Lower lobe of right lung (tissue), 2 donors: ENCODE results near the gene BHLHE23. TPM values are rescaled to one million over a fixed set of nuclear protein-coding genes. Genes with fewer than 3 reads are reported as not detected.

ENCODE experiments used
- ATAC-seq, 2 donors: fragments of 200-7000 bp; cut with Tn5 transposase; one replicate each; pipeline ENCODE4 v1.9.1; 2020 to 2022; ENCODE audit warnings: mild to moderate bottlenecking in 2 of 2, moderate library complexity in 2 of 2
- DNase-seq: peaks from one replicate; pipeline ENCODE4 v3.0.0-alpha.2; 2020
- H3K27ac ChIP-seq: fragments of 200-600 bp; one replicate; pipeline ENCODE4 v1.8.0; 2022
- H3K27me3 ChIP-seq: fragments of 200-600 bp; one replicate; pipeline ENCODE4 v1.8.0; 2022; ENCODE audit warnings: low read depth
- H3K36me3 ChIP-seq: fragments of 200-600 bp; one replicate; pipeline ENCODE4 v1.8.0; 2022; ENCODE audit warnings: mild to moderate bottlenecking
- H3K4me1 ChIP-seq: fragments of 200-600 bp; one replicate; pipeline ENCODE4 v1.8.0; 2022
- H3K4me3 ChIP-seq: fragments of 200-600 bp; one replicate; pipeline ENCODE4 v1.8.0; 2022; ENCODE audit warnings: mild to moderate bottlenecking
- H3K9me3 ChIP-seq: fragments of 200-600 bp; one replicate; pipeline ENCODE4 v1.8.0; 2022
- intact Hi-C: fragments of 100-400 bp; cut with DNase I; formaldehyde crosslinking; loops from one replicate; pipeline ENCODE4 v1.11.0; 2022
- total RNA-seq: library from RNA; stranded (reverse); fragmentation: NEBNext Ultra II Directional; extraction: Animal tissue kit (Norgen Biotek cat#: 25700); gene quantifications from one replicate; pipeline ENCODE4 v1.2.1, GENCODE V29; 2021
- TF ChIP-seq, protein P1 (sequence below): fragments of 200-600 bp; IDR thresholded peaks from one replicate; pipeline ENCODE4 v1.8.0; 2022; ENCODE audit warnings: antibody characterized with exemption, mild to moderate bottlenecking
- donor health status: DM: no; HTN: yes; CAD: no; lungs with severe emphysema.

The BHLHE23 gene
- total RNA-seq, 1 donor from 2014 or later, result not detected

- Histone ChIP-seq H3K4me1 (no peaks in the 10 kb centered on the region), H3K9me3 (no peaks in the 10 kb centered on the region), H3K27ac (no peak overlapping the region), H3K27me3 (peaks cover 82% of the 10 kb centered on the region), H3K36me3 (no peaks in the 10 kb centered on the region), H3K4me3 (no peak overlapping the region)
- ATAC-seq, result no peak
- no peak for DNase-seq
- intact Hi-C loops, result no loop called here
- TF ChIP-seq, protein P1, sequence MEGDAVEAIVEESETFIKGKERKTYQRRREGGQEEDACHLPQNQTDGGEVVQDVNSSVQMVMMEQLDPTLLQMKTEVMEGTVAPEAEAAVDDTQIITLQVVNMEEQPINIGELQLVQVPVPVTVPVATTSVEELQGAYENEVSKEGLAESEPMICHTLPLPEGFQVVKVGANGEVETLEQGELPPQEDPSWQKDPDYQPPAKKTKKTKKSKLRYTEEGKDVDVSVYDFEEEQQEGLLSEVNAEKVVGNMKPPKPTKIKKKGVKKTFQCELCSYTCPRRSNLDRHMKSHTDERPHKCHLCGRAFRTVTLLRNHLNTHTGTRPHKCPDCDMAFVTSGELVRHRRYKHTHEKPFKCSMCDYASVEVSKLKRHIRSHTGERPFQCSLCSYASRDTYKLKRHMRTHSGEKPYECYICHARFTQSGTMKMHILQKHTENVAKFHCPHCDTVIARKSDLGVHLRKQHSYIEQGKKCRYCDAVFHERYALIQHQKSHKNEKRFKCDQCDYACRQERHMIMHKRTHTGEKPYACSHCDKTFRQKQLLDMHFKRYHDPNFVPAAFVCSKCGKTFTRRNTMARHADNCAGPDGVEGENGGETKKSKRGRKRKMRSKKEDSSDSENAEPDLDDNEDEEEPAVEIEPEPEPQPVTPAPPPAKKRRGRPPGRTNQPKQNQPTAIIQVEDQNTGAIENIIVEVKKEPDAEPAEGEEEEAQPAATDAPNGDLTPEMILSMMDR, result no peak
These were observed 24.4 kb downstream of the BHLHE23 start for GRCh38 chr20:62982124-62983075.

DNA sequence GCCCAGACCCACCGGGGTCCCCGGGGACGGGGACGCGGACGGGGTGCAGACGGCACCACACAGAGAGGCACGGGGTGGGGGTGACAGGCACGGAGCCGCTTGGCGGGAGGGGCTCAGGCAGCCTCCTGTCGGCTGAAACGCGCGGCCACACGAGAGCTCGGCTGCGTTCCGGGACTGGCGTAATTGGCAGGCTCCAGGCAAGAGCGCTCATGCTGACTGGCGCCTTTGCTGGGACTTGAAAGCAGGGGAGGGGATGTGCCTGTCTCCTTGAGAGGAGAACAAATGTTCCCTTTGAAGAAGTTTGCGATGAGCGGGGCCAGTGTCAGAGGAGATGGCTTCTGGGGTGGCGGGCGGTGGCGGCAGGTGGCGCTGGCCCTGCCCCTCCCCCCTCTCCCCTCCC, 25.8 kb downstream of the BHLHE23 start:
- TF ChIP-seq, protein P1, result no peak
- H3K27ac ChIP-seq, result no peak overlapping the region
- H3K27me3 ChIP-seq, result peaks cover 84% of the 10 kb centered on the region
- H3K4me1 ChIP-seq, result no peaks in the 10 kb centered on the region
- ATAC-seq (no peak), DNase-seq (no peak)
- H3K9me3 ChIP-seq, result no peaks in the 10 kb centered on the region
- H3K36me3 ChIP-seq, result no peaks in the 10 kb centered on the region
- no peak overlapping the region for H3K4me3 ChIP-seq
- intact Hi-C loops, result no loop called here

DNA sequence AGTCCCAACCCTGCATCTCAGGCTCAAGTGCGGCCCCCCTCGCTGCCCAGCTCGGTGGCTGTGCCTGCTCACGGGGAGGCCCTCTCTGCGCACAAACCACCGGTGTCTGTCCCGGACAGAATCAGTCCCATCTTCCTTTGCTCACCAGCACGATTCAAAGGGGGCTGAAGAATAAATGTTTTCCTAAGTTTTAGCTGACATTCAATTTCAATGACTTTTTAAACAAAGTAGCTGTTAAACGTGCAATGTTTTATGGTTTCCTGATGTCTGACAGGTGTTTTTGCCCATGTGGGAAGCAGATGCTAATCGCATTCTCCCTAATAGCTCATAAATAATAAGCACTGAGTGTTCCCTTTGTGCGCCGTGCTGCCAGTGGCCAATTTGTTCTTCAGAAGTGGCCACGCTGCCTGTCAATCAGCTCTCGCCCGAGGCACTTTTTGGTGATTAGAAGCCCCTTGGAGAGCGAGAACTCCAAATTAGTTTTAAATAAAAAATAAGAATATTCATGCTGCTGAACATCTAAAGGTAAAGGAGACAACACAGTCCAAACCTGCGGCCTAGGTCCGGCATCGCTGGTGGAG, 26.3 kb downstream of the BHLHE23 start:
- H3K27ac ChIP-seq, result no peak overlapping the region
- H3K36me3 ChIP-seq, result no peaks in the 10 kb centered on the region
- TF ChIP-seq, protein P1, result no peak
- H3K9me3 ChIP-seq, result no peaks in the 10 kb centered on the region
- H3K27me3 ChIP-seq, result peaks cover 84% of the 10 kb centered on the region
- no peak for ATAC-seq
- DNase-seq, result no peak
- intact Hi-C loops, result no loop called here
- H3K4me1 ChIP-seq, result no peaks in the 10 kb centered on the region
- no peak overlapping the region for H3K4me3 ChIP-seq

DNA sequence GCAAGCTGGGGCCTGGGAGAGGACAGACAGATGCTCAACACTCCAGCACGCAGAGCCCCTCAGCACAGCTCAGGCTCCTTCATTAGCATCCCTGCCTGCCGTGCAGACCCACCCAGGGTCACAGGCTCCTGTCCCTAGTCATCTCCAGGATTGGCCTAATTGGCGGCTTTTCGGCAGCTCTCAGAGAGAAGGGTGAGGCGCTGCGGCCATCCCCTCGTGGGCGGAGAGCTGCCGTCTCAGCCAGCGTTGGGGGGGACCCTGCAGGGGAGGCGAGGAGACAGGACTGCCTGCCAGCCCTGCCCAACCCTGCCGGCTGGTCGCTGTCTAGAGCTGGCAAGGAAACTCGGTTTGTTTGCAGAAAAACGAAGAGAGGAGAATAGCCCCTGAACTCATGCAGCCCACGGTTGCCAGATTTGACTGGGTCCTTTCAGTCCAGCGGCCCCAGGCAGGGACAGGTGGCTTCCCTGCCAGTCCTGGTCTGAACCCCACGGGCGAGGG, 26.8 kb downstream of the BHLHE23 start:
- H3K36me3 ChIP-seq, result no peaks in the 10 kb centered on the region
- H3K4me3 ChIP-seq, result no peak overlapping the region
- ATAC-seq (no peak), DNase-seq (no peak)
- TF ChIP-seq, protein P1, result no peak
- H3K27me3 ChIP-seq, result peaks cover 88% of the 10 kb centered on the region
- H3K4me1 ChIP-seq, result no peaks in the 10 kb centered on the region
- H3K27ac ChIP-seq, result no peak overlapping the region
- intact Hi-C loops, result no loop called here
- H3K9me3 ChIP-seq, result no peaks in the 10 kb centered on the region

DNA sequence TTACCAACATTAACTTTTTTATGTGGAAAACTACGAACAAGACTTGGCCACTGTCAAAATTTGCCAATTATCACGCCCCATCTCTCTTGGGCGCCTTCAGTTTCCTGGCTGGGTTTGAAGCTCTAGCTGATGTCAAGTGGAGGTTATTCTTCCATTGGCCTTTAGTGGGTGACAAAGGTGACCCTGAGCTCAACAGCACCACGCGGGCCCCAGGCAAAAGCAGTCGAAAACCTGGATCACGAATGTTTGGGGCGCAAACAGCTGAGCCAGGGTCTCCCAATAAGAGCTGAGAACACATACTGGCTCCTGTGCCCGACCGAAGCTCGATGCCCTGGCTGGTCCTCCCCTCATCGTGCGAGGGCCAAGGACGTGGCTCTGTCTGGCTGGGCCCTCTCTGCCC, 27.5 kb downstream of the BHLHE23 start:
- TF ChIP-seq, protein P1, result no peak
- DNase-seq, result no peak

More for the DNA sequence above, 27.5 kb downstream of the BHLHE23 start:
- no peak for ATAC-seq
- H3K4me3 ChIP-seq, result no peak overlapping the region
- intact Hi-C loops, result no loop called here
- no peaks in the 10 kb centered on the region for H3K4me1 ChIP-seq
- H3K36me3 ChIP-seq, result no peaks in the 10 kb centered on the region
- peaks cover 91% of the 10 kb centered on the region for H3K27me3 ChIP-seq
- no peaks in the 10 kb centered on the region for H3K9me3 ChIP-seq
- no peak overlapping the region for H3K27ac ChIP-seq
